Measurements from ENCODE around the gene C19orf25. TPM values are rescaled to one million over a fixed set of nuclear protein-coding genes. Genes with fewer than 3 reads are reported as not detected.
"Not testable (repeated sequence)": the region's sequence is repeated elsewhere in the genome, so short reads cannot be mapped to it uniquely, and the experiment has no call there.

C19orf25 gene
- total RNA-seq, 1 donor from 2014 or later = 38.0 TPM

- Mint-ChIP-seq H3K27me3 (ENCODE audit: unreplicated experiment) (no peaks in the 10 kb centered on the region), H3K27ac (ENCODE audit: unreplicated experiment) (no peak overlapping the region), H3K4me1 (ENCODE audit: unreplicated experiment) (peaks cover 36% of the 10 kb centered on the region), H3K36me3 (ENCODE audit: unreplicated experiment) (peaks cover 21% of the 10 kb centered on the region), H3K9me3 (ENCODE audit: unreplicated experiment) (no peaks in the 10 kb centered on the region), H3K4me3 (ENCODE audit: unreplicated experiment) (peak overlapping the region; percentile 59)
- TF ChIP-seq CTCF (IDR thresholded peaks at IDR 0.05) = no peak
- no peak for DNase-seq (ENCODE audit: extremely low spot score, unreplicated experiment)
Measured at GRCh38 chr19:1440418-1440801, 38.6 kb downstream of the C19orf25 start.

DNA sequence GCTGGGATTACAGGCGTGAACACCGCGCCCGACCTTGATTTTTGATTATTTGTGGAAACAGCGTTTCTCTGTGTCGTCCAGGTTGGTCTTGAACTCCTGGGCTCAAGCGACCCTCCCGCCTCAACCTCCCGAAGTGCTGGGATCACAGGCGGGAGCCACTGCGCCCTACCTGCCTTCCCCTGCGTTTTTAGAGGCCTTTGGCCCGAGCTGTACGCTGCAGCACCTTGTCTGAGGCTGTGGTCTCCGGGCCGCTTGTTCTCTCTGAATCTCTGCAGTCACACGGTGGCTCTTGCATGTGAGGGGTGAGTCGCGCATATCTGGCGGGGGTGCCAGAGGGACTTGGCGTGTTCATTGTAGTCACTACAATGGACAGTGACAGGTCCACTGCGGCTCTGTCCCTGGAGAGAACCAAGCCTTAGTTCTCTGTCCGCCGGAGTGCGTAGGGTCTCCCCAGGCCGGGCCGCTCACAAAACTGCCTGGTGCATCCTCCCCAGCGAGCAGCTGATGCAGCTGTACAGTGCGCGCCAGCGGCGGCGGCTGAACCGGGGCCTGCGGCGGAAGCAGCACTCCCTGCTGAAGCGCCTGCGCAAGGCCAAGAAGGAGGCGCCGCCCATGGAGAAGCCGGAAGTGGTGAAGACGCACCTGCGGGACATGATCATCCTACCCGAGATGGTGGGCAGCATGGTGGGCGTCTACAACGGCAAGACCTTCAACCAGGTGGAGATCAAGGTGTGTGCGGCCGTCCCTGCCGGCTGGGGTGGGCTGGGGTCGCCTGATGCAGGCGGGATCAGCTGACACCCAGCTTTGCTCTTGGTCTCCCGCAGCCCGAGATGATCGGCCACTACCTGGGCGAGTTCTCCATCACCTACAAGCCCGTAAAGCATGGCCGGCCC, 39.2 kb downstream of the C19orf25 start:
- not testable (repeated sequence) for H3K27me3 Mint-ChIP-seq (ENCODE audit: unreplicated experiment); H3K9me3 Mint-ChIP-seq (ENCODE audit: unreplicated experiment); DNase-seq (ENCODE audit: extremely low spot score, unreplicated experiment)
- H3K36me3 Mint-ChIP-seq (ENCODE audit: unreplicated experiment) = peaks cover 24% of the 10 kb centered on the region
- peak overlapping the region; percentile 99 for H3K27ac Mint-ChIP-seq (ENCODE audit: unreplicated experiment)
- peaks cover 31% of the 10 kb centered on the region for H3K4me1 Mint-ChIP-seq (ENCODE audit: unreplicated experiment)
- peak overlapping the region; percentile 99 for H3K4me3 Mint-ChIP-seq (ENCODE audit: unreplicated experiment)

- DNase-seq (ENCODE audit: extremely low spot score, unreplicated experiment) = no peak
- Mint-ChIP-seq H3K9me3 (ENCODE audit: unreplicated experiment) (no peaks in the 10 kb centered on the region), H3K4me1 (ENCODE audit: unreplicated experiment) (peaks cover 29% of the 10 kb centered on the region), H3K27ac (ENCODE audit: unreplicated experiment) (peak overlapping the region; percentile 99), H3K27me3 (ENCODE audit: unreplicated experiment) (no peaks in the 10 kb centered on the region), H3K36me3 (ENCODE audit: unreplicated experiment) (peaks cover 24% of the 10 kb centered on the region), H3K4me3 (ENCODE audit: unreplicated experiment) (peak overlapping the region; percentile 99)
- TF ChIP-seq CTCF (IDR thresholded peaks at IDR 0.05) = no peak
Measured at GRCh38 chr19:1438933-1439354, 40.1 kb downstream of the C19orf25 start.

- Mint-ChIP-seq H3K9me3 (ENCODE audit: unreplicated experiment) (no peaks in the 10 kb centered on the region), H3K27me3 (ENCODE audit: unreplicated experiment) (no peaks in the 10 kb centered on the region), H3K4me1 (ENCODE audit: unreplicated experiment) (peaks cover 25% of the 10 kb centered on the region)
Measured at GRCh38 chr19:1438035-1438932, 40.7 kb downstream of the C19orf25 start, which contains the start of gene RPS15. TSS of gene RPS15 (plus strand) at chr19:1438396. CDS start at chr19:1438426, 30 bp downstream.

More at GRCh38 chr19:1438035-1438932, 40.7 kb downstream of the C19orf25 start, which contains the start of gene RPS15:
- peak within 1 kb of the TSS; percentile 99 for H3K27ac Mint-ChIP-seq (ENCODE audit: unreplicated experiment)
- H3K4me3 Mint-ChIP-seq (ENCODE audit: unreplicated experiment) = peak within 1 kb of the TSS; percentile 99
- peak; percentile 99 for DNase-seq (ENCODE audit: extremely low spot score, unreplicated experiment)
- peak; percentile 95 for TF ChIP-seq CTCF (IDR thresholded peaks at IDR 0.05)
- H3K36me3 Mint-ChIP-seq (ENCODE audit: unreplicated experiment) = peaks cover 24% of the 10 kb centered on the region
